Measurements from ENCODE around the gene TFDP2. TPM values are rescaled to one million over a fixed set of nuclear protein-coding genes. Genes with fewer than 3 reads are reported as not detected.

Gene TFDP2
- total and polyA plus RNA-seq, 2 donors (not counting 1 experiment from before 2014, with no cell fraction given) = 5.5 to 31.7 TPM

GRCh38 chr3:142053835-142054234, 95.5 kb downstream of the TFDP2 start:
- Histone ChIP-seq H3K27ac (ENCODE audit: low read length in 2 of 2) (no peak overlapping the region), H3K9me3 (ENCODE audit: control extremely low read depth in 1 of 3, control insufficient read depth in 2 of 3, insufficient read depth in 1 of 3, low read length in 2 of 3) (peaks cover 0 to 4% (median 0%) of the 10 kb centered on the region in 3 donors), H4K20me1 (ENCODE audit: control insufficient read depth, insufficient read depth, low read length, poor library complexity, severe bottlenecking) (no peaks in the 10 kb centered on the region), H3K36me3 (replicated peaks in 1 of 2; ENCODE audit: control extremely low read depth in 1 of 2, control insufficient read depth in 1 of 2, extremely low read depth in 1 of 2, insufficient read depth in 2 of 2, low read length in 1 of 2) (no peaks in the 10 kb centered on the region), H3K4me2 (replicated peaks; ENCODE audit: low read depth, low read length, poor library complexity, severe bottlenecking) (no peak overlapping the region), H3K4me3 (ENCODE audit: control extremely low read depth in 1 of 5, extremely low read depth in 1 of 5, insufficient read depth in 1 of 5, low read depth in 2 of 5, low read length in 4 of 5) (no peak overlapping the region), H3K9ac (ENCODE audit: low read length) (no peak overlapping the region), H3K4me1 (ENCODE audit: control insufficient read depth in 2 of 2, insufficient read depth in 2 of 2, low read length in 2 of 2) (no peaks in the 10 kb centered on the region), H3K79me2 (ENCODE audit: control insufficient read depth, insufficient read depth, low read length) (no peaks in the 10 kb centered on the region), H3K27me3 (replicated peaks in 1 of 4; ENCODE audit: control extremely low read depth in 1 of 4, control insufficient read depth in 3 of 4, insufficient read depth in 4 of 4, low read length in 3 of 4) (no peaks in the 10 kb centered on the region), H2AFZ (ENCODE audit: insufficient read depth, low read depth, low read length, poor library complexity, severe bottlenecking) (no peak overlapping the region)
- 100% methylated on average over 1 of the region's 1 CpG for WGBS (ENCODE audit: insufficient coverage)
- no peak for DNase-seq
- Mint-ChIP-seq H3K9me3 (ENCODE audit: insufficient read depth) (no peaks in the 10 kb centered on the region), H3K4me1 (no peaks in the 10 kb centered on the region), H3K4me3 (no peak overlapping the region), H3K27me3 (no peaks in the 10 kb centered on the region), H3K27ac (no peak overlapping the region)
- TF ChIP-seq EZH2 (IDR thresholded peaks at IDR 0.05; ENCODE audit: borderline replicate concordance, insufficient read depth, low read depth, low read length, poor library complexity, severe bottlenecking) (no peak), CTCF (IDR thresholded peaks at IDR 0.05) (no peak)
- POLR2A ChIA-PET = no interaction called here
- CTCF ChIA-PET = no interaction called here
- intact Hi-C loops (cut with micrococcal nuclease) = no loop called here
- no peak for ATAC-seq (ENCODE audit: low read depth)

- Histone ChIP-seq H3K36me3 (replicated peaks in 1 of 2; ENCODE audit: control extremely low read depth in 1 of 2, control insufficient read depth in 1 of 2, extremely low read depth in 1 of 2, insufficient read depth in 2 of 2, low read length in 1 of 2) (no peaks in the 10 kb centered on the region), H3K4me1 (ENCODE audit: control insufficient read depth in 2 of 2, insufficient read depth in 2 of 2, low read length in 2 of 2) (no peaks in the 10 kb centered on the region), H4K20me1 (ENCODE audit: control insufficient read depth, insufficient read depth, low read length, poor library complexity, severe bottlenecking) (no peaks in the 10 kb centered on the region), H3K27me3 (replicated peaks in 1 of 4; ENCODE audit: control extremely low read depth in 1 of 4, control insufficient read depth in 3 of 4, insufficient read depth in 4 of 4, low read length in 3 of 4) (no peaks in the 10 kb centered on the region), H3K9ac (ENCODE audit: low read length) (no peak overlapping the region), H3K4me3 (ENCODE audit: control extremely low read depth in 1 of 5, extremely low read depth in 1 of 5, insufficient read depth in 1 of 5, low read depth in 2 of 5, low read length in 4 of 5) (no peak overlapping the region), H3K4me2 (replicated peaks; ENCODE audit: low read depth, low read length, poor library complexity, severe bottlenecking) (no peak overlapping the region), H2AFZ (ENCODE audit: insufficient read depth, low read depth, low read length, poor library complexity, severe bottlenecking) (no peak overlapping the region), H3K9me3 (ENCODE audit: control extremely low read depth in 1 of 3, control insufficient read depth in 2 of 3, insufficient read depth in 1 of 3, low read length in 2 of 3) (peaks cover 0 to 4% (median 0%) of the 10 kb centered on the region in 3 donors), H3K27ac (ENCODE audit: low read length in 2 of 2) (no peak overlapping the region), H3K79me2 (ENCODE audit: control insufficient read depth, insufficient read depth, low read length) (no peaks in the 10 kb centered on the region)
- TF ChIP-seq CTCF (IDR thresholded peaks at IDR 0.05) = no peak
- TF ChIP-seq EZH2 (IDR thresholded peaks at IDR 0.05; ENCODE audit: borderline replicate concordance, insufficient read depth, low read depth, low read length, poor library complexity, severe bottlenecking) = no peak
- no peaks in the 10 kb centered on the region for H3K27me3 Mint-ChIP-seq
- POLR2A ChIA-PET = no interaction called here
- H3K9me3 Mint-ChIP-seq (ENCODE audit: insufficient read depth) = no peaks in the 10 kb centered on the region
- no peaks in the 10 kb centered on the region for H3K4me1 Mint-ChIP-seq
- ATAC-seq (ENCODE audit: low read depth) = no peak
- 15% methylated on average over 2 of the region's 2 CpGs for WGBS (ENCODE audit: insufficient coverage)
- no peak for DNase-seq
- intact Hi-C loops (cut with micrococcal nuclease) = no loop called here
- no peak overlapping the region for H3K27ac Mint-ChIP-seq
- H3K4me3 Mint-ChIP-seq = no peak overlapping the region
- CTCF ChIA-PET = no interaction called here
Observed at GRCh38 chr3:142053244-142053643, 96.1 kb downstream of the TFDP2 start.
